IMR-90 (cell line): ENCODE measurements around the gene RALGAPA2.

Experiments used
- BHLHE40 ChIP-seq: fragments of 150-350 bp; IDR thresholded peaks from 2 replicates; pipeline ENCODE4 v1.6.1; 2016; ENCODE audit warnings: mild to moderate bottlenecking, low read depth, low read length
- CEBPB ChIP-seq: IDR thresholded peaks from 2 replicates; pipeline ENCODE4 v1.6.1; 2012; ENCODE audit warnings: low read depth, low read length, improper control_type of control experiment
- CHD1 ChIP-seq: IDR thresholded peaks from 2 replicates; pipeline ENCODE4 v1.6.1; 2012; ENCODE audit warnings: low read depth, low read length, improper control_type of control experiment
- CTCF ChIP-seq: conservative IDR thresholded peaks from 2 replicates; pipeline ENCODE4 v1.5.1; 2012; ENCODE audit warnings: mild to moderate bottlenecking, low read depth, low read length, improper control_type of control experiment
- ELK1 ChIP-seq: fragments of 150-350 bp; IDR thresholded peaks from 2 replicates; pipeline ENCODE4 v1.6.1; 2016; ENCODE audit warnings: low read depth, mild to moderate bottlenecking, low read length, moderate library complexity, borderline replicate concordance
- POLR2A ChIP-seq: IDR thresholded peaks from 2 replicates; pipeline ENCODE4 v1.6.1; 2012; ENCODE audit warnings: mild to moderate bottlenecking, low read depth, low read length
- RCOR1 ChIP-seq: IDR thresholded peaks from 2 replicates; pipeline ENCODE4 v1.6.1; 2012; ENCODE audit warnings: mild to moderate bottlenecking, low read length, improper control_type of control experiment; ENCODE audit not compliant: insufficient replicate concordance
- RFX5 ChIP-seq: IDR thresholded peaks from 2 replicates; pipeline ENCODE4 v1.8.0; 2012; ENCODE audit warnings: low read depth, mild to moderate bottlenecking, low read length, moderate library complexity
- USF2 ChIP-seq: fragments of 150-350 bp; IDR thresholded peaks from 2 replicates; pipeline ENCODE4 v1.6.1; 2017; ENCODE audit warnings: mild to moderate bottlenecking, antibody characterized with exemption, low read length, low read depth

- TF ChIP-seq POLR2A (no peak), CTCF (no peak), CHD1 (no peak), ELK1 (no peak), CEBPB (no peak), RCOR1 (no peak), USF2 (no peak), BHLHE40 (no peak), RFX5 (no peak)
These were observed 317.4 kb downstream of the RALGAPA2 start for GRCh38 chr20:20395087-20395486.
